22Rv1 (cell line): ENCODE measurements around the gene OR11H12.
"Not testable (repeated sequence)": the region's sequence is repeated elsewhere in the genome, so short reads cannot be mapped to it uniquely, and the experiment has no call there.

ENCODE experiments used
- H3K27ac ChIP-seq: fragments of 450-650 bp; 2 replicates; pipeline ENCODE4 v1.5.1; 2017

The OR11H12 gene

GRCh38 chr14:18600817-18601216, at the start of gene OR11H12:
TSS of gene OR11H12 (plus strand) at chr14:18601117. CDS start at chr14:18601117, 0 bp downstream.
- H3K27ac ChIP-seq, result not testable (repeated sequence)

DNA sequence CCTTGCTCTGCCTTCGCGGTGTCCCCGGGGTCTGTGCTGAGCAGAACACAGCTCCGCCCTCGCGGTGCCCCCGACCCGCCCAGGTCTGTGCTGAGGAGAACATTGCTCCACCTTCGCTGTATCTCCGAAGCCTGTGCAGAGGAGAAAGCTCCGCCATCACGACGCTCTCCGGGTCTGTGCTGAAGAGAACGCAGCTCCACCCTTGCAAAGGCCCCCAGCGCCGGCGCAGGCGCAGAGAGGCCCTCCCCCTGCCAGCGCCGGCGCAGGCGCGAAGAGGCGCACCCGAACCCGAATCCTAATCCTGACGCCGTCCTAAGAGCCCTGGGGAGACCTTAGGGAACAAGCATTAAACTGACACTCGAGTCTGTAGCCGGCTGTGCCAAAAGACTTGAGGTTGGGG, 18.0 kb upstream of the OR11H12 start:
- not testable (repeated sequence) for H3K27ac ChIP-seq

DNA sequence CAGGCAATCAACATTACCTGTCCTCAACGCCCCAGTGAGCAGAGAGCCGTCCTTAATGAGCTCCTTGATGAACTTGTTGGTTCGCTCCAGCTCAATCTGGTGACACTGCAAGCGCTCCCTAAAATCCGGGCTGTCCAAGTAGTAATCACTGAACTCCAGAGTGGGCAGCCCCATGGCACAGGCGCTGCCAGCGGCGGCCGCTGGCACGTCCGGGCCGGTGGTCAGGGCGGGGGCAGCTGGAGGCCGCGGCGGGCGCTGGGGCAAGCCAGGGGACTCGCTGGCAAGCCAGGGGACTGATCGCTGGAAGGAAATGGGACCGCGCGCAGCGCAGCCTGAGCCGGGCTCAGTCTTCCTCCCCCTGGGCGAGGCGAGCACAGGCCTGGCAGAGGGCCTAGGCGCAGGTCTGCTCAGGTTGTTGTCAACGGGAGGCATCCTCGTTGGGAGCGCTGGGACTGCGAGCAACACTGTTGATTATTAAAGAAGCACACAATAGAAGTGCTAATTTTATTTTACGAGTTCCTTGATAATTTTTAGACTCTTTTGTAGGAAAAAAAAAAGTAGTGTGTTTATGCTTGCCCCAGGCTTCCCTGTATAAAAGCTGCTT, 25.8 kb downstream of the OR11H12 start:
- H3K27ac ChIP-seq, result not testable (repeated sequence)

DNA sequence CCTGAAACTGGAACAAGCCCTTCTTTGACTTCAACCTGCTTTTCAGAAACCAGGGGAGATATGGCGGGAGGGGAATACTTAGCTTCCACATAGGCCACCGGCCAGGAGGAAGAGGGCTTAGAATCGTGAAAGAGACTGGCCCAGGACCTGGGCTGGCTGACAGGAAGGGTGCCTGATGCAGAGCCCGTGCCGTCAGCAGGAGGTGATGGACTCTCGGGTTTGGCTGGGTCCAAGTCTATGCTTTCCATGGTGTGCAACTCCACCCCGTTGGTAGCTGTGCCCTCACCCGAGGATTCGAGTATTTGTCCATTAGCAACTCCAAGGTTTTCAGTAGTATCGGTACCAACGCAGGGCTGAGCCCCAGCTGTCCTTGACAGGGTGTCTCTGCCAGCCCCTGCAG, 35.1 kb downstream of the OR11H12 start:
- H3K27ac ChIP-seq, result not testable (repeated sequence)

DNA sequence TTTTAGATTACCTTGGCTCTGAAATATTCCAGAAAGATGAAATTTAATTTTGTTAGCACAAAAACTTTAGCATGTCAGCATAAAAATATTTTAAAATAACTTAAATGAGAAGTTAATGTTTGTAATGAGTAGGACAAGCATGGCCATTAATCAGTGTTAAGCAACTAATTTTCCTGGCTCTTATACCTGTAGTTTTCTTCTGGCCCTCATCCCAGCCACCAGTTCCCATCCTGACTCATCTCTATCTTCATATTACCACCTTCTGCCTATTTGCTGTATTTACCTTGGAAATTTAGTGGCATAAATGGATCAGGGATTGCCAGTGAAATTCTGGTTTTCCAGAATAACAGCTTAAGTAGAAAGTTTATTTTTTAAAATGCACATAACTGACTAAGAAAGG, 37.1 kb downstream of the OR11H12 start:
- H3K27ac ChIP-seq, result not testable (repeated sequence)

- not testable (repeated sequence) for H3K27ac ChIP-seq
Observed at GRCh38 chr14:18638785-18639184, 37.9 kb downstream of the OR11H12 start.

DNA sequence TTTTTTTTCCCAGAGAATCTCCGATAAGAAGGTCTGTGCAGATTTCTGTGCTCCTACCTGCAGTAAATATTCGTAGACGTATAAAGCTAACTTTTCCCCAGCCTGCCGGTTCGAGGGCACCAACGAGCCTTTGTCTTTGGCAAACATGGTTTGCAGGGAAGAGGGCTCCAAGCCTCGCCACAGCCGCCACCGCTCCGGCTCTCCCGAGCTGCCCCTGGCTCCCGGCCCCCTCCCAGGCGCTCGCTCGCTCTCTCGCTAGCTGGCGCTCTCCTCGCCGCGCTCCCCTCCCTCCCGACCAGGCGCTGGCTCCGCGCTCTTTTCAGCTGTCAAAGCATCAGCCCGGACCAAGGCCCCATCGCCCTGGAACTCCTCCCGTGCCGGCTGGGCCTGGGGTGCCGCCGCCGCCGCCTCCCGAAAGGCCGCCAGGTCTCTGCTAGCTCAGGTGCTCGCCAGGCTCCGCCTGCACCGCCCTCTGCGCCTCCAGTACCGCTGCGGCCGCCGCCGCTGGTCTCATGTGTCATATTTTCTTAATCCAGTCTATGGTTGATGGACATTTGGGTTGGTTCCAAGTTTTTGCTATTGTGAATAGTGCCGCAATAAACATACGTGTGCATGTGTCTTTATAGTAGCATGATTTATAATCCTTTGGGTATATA, 45.3 kb downstream of the OR11H12 start:
- H3K27ac ChIP-seq, result not testable (repeated sequence)
